ENCODE results near the gene KHSRP. TPM values are rescaled to one million over a fixed set of nuclear protein-coding genes. Genes with fewer than 3 reads are reported as not detected.

Gene KHSRP
- total and polyA plus RNA-seq, 5 donors from 2014 or later = 9.1 to 156 (median 11.9) TPM

GRCh38 chr19:6465663-6466062, 41.1 kb upstream of the KHSRP start:
- Histone ChIP-seq H3K27ac (ENCODE audit: insufficient read depth, low read length, poor library complexity, severe bottlenecking) (peak overlapping the region; percentile 47), H3K27me3 (ENCODE audit: control insufficient read depth, insufficient read depth, low read length) (no peaks in the 10 kb centered on the region), H3K9me3 (ENCODE audit: control insufficient read depth in 2 of 2, low read length in 2 of 2) (no peaks in the 10 kb centered on the region), H3K4me1 (ENCODE audit: control insufficient read depth, insufficient read depth, low read length, poor library complexity, severe bottlenecking) (peaks cover 15% of the 10 kb centered on the region), H3K36me3 (ENCODE audit: control insufficient read depth, insufficient read depth, low read length) (peaks cover 24% of the 10 kb centered on the region), H3K4me3 (ENCODE audit: low read depth, low read length) (no peak overlapping the region)
- Mint-ChIP-seq H3K4me1 (peaks cover 0 to 28% (median 10%) of the 10 kb centered on the region in 4 donors), H3K9me3 (no peaks in the 10 kb centered on the region), H3K4me3 (peak overlapping the region in 1 of 4 donors; percentile 28), H3K36me3 (peaks cover 21% of the 10 kb centered on the region), H3K27ac (peak overlapping the region in 1 of 3 donors; percentile 78), H3K27me3 (no peaks in the 10 kb centered on the region)
- DNase-seq (no peak), ATAC-seq (ENCODE audit: low read depth in 2 of 2) (no peak)

- Mint-ChIP-seq H3K9me3 (peaks cover 0 to under 1% (median 0%) of the 10 kb centered on the region in 7 donors), H3K4me1 (peaks cover 3 to 30% (median 14%) of the 10 kb centered on the region in 4 donors), H3K27me3 (no peaks in the 10 kb centered on the region), H3K27ac (peak overlapping the region; percentile 76 to 89 (median 78)), H3K4me3 (peak overlapping the region in 2 of 4 donors; percentile 37 to 77), H3K36me3 (peaks cover 19% of the 10 kb centered on the region)
- peaks cover 20% of the 10 kb centered on the region for H3K36me3 ChIP-seq (ENCODE audit: control insufficient read depth, insufficient read depth, low read length)
- no peaks in the 10 kb centered on the region for H3K9me3 ChIP-seq (ENCODE audit: control insufficient read depth in 2 of 2, low read length in 2 of 2)
- no peak overlapping the region for H3K4me3 ChIP-seq (ENCODE audit: low read depth, low read length)
- H3K4me1 ChIP-seq (ENCODE audit: control insufficient read depth, insufficient read depth, low read length, poor library complexity, severe bottlenecking) = peaks cover 19% of the 10 kb centered on the region
- no peaks in the 10 kb centered on the region for H3K27me3 ChIP-seq (ENCODE audit: control insufficient read depth, insufficient read depth, low read length)
- H3K27ac ChIP-seq (ENCODE audit: insufficient read depth, low read length, poor library complexity, severe bottlenecking) = no peak overlapping the region
- ATAC-seq (ENCODE audit: low read depth in 2 of 2) (no peak), DNase-seq (no peak)
These were observed 40.4 kb upstream of the KHSRP start for GRCh38 chr19:6465006-6465405.

- H3K4me1 Mint-ChIP-seq = peaks cover 4 to 32% (median 17%) of the 10 kb centered on the region in 4 donors
- H3K27ac Mint-ChIP-seq = peak within 1 kb of the TSS; percentile 76 to 89 (median 78)
- peak within 1 kb of the TSS; percentile 14 for H3K27ac ChIP-seq (ENCODE audit: insufficient read depth, low read length, poor library complexity, severe bottlenecking)
- no peak within 1 kb of the TSS for H3K4me3 ChIP-seq (ENCODE audit: low read depth, low read length)
- no peak for ATAC-seq (ENCODE audit: low read depth in 2 of 2)
- peaks cover 15% of the 10 kb centered on the region for H3K36me3 ChIP-seq (ENCODE audit: control insufficient read depth, insufficient read depth, low read length)
- H3K36me3 Mint-ChIP-seq = peaks cover 15% of the 10 kb centered on the region
- peak within 1 kb of the TSS; percentile 32 to 81 (median 74) for H3K4me3 Mint-ChIP-seq
- H3K27me3 ChIP-seq (ENCODE audit: control insufficient read depth, insufficient read depth, low read length) = no peaks in the 10 kb centered on the region
- peaks cover 22% of the 10 kb centered on the region for H3K4me1 ChIP-seq (ENCODE audit: control insufficient read depth, insufficient read depth, low read length, poor library complexity, severe bottlenecking)
- H3K9me3 Mint-ChIP-seq = peaks cover 0 to 1% (median 0%) of the 10 kb centered on the region in 7 donors
- no peaks in the 10 kb centered on the region for H3K27me3 Mint-ChIP-seq
- peak; percentile 30 to 49 (median 44) for DNase-seq
- H3K9me3 ChIP-seq (ENCODE audit: control insufficient read depth in 2 of 2, low read length in 2 of 2) = no peaks in the 10 kb centered on the region
These were observed 39.7 kb upstream of the KHSRP start, which contains the start of gene CRB3 for GRCh38 chr19:6464070-6464873. Gene CRB3, plus strand, starts transcription at chr19:6464271. Its CDS starts 431 bp downstream, at chr19:6464702.

- Mint-ChIP-seq H3K27ac (peak overlapping the region; percentile 27 to 93 (median 91)), H3K4me1 (peaks cover 5 to 39% (median 19%) of the 10 kb centered on the region in 4 donors), H3K27me3 (peaks cover 4% of the 10 kb centered on the region), H3K4me3 (peak overlapping the region; percentile 94 to 98 (median 96)), H3K9me3 (peaks cover 0 to 2% (median 0%) of the 10 kb centered on the region in 7 donors), H3K36me3 (peaks cover 6% of the 10 kb centered on the region)
- Histone ChIP-seq H3K4me1 (ENCODE audit: control insufficient read depth, insufficient read depth, low read length, poor library complexity, severe bottlenecking) (peaks cover 32% of the 10 kb centered on the region), H3K4me3 (ENCODE audit: low read depth, low read length) (peak overlapping the region; percentile 87), H3K36me3 (ENCODE audit: control insufficient read depth, insufficient read depth, low read length) (no peaks in the 10 kb centered on the region), H3K27ac (ENCODE audit: insufficient read depth, low read length, poor library complexity, severe bottlenecking) (peak overlapping the region; percentile 84), H3K27me3 (ENCODE audit: control insufficient read depth, insufficient read depth, low read length) (no peaks in the 10 kb centered on the region), H3K9me3 (ENCODE audit: control insufficient read depth in 2 of 2, low read length in 2 of 2) (peaks cover 0 to 2% of the 10 kb centered on the region in 2 experiments)
- DNase-seq (peak; percentile 90 to 98 (median 96)), ATAC-seq (ENCODE audit: low read depth in 2 of 2) (peak; percentile 86 to 87)
These were observed 35.7 kb upstream of the KHSRP start for GRCh38 chr19:6460099-6460884.

- H3K36me3 ChIP-seq (ENCODE audit: control insufficient read depth, insufficient read depth, low read length) = no peaks in the 10 kb centered on the region
- Mint-ChIP-seq H3K27ac (peak within 1 kb of the TSS; percentile 27 to 93 (median 91)), H3K9me3 (peaks cover 0 to 9% (median 1%) of the 10 kb centered on the region in 7 donors), H3K4me3 (peak within 1 kb of the TSS; percentile 94 to 98 (median 96)), H3K27me3 (peaks cover 4% of the 10 kb centered on the region), H3K4me1 (peaks cover 5 to 33% (median 18%) of the 10 kb centered on the region in 4 donors), H3K36me3 (peaks cover 14% of the 10 kb centered on the region)
- peaks cover 29% of the 10 kb centered on the region for H3K4me1 ChIP-seq (ENCODE audit: control insufficient read depth, insufficient read depth, low read length, poor library complexity, severe bottlenecking)
- peak within 1 kb of the TSS; percentile 84 for H3K27ac ChIP-seq (ENCODE audit: insufficient read depth, low read length, poor library complexity, severe bottlenecking)
- DNase-seq (peak in 2 of 3 donors; percentile 55 to 74), ATAC-seq (ENCODE audit: low read depth in 2 of 2) (no peak)
- peak within 1 kb of the TSS; percentile 87 for H3K4me3 ChIP-seq (ENCODE audit: low read depth, low read length)
- peaks cover 2 to 10% of the 10 kb centered on the region in 2 experiments for H3K9me3 ChIP-seq (ENCODE audit: control insufficient read depth in 2 of 2, low read length in 2 of 2)
- H3K27me3 ChIP-seq (ENCODE audit: control insufficient read depth, insufficient read depth, low read length) = no peaks in the 10 kb centered on the region
These were observed 34.9 kb upstream of the KHSRP start, which contains the start of gene SLC25A23 for GRCh38 chr19:6459262-6460098. Gene SLC25A23, minus strand, starts transcription at chr19:6459792. Its CDS starts 164 bp downstream, at chr19:6459628.

- Histone ChIP-seq H3K36me3 (ENCODE audit: control insufficient read depth, insufficient read depth, low read length) (peaks cover 4% of the 10 kb centered on the region), H3K4me3 (ENCODE audit: low read depth, low read length) (no peak overlapping the region), H3K27me3 (ENCODE audit: control insufficient read depth, insufficient read depth, low read length) (no peaks in the 10 kb centered on the region), H3K9me3 (ENCODE audit: control insufficient read depth in 2 of 2, low read length in 2 of 2) (peaks cover 2 to 17% of the 10 kb centered on the region in 2 experiments), H3K4me1 (ENCODE audit: control insufficient read depth, insufficient read depth, low read length, poor library complexity, severe bottlenecking) (peaks cover 22% of the 10 kb centered on the region), H3K27ac (ENCODE audit: insufficient read depth, low read length, poor library complexity, severe bottlenecking) (no peak overlapping the region)
- peaks cover 4% of the 10 kb centered on the region for H3K27me3 Mint-ChIP-seq
- H3K4me3 Mint-ChIP-seq = peak overlapping the region; percentile 90 to 92 (median 90)
- H3K27ac Mint-ChIP-seq = peak overlapping the region in 2 of 3 donors; percentile 75 to 86
- peaks cover 5 to 33% (median 16%) of the 10 kb centered on the region in 4 donors for H3K4me1 Mint-ChIP-seq
- H3K9me3 Mint-ChIP-seq = peaks cover 0 to 13% (median 1%) of the 10 kb centered on the region in 7 donors
- no peak for ATAC-seq (ENCODE audit: low read depth in 2 of 2)
- DNase-seq = no peak
- H3K36me3 Mint-ChIP-seq = peaks cover 20% of the 10 kb centered on the region
These were observed 34.2 kb upstream of the KHSRP start for GRCh38 chr19:6458695-6459261.
